ENCODE data around the gene PACS2.

DNA sequence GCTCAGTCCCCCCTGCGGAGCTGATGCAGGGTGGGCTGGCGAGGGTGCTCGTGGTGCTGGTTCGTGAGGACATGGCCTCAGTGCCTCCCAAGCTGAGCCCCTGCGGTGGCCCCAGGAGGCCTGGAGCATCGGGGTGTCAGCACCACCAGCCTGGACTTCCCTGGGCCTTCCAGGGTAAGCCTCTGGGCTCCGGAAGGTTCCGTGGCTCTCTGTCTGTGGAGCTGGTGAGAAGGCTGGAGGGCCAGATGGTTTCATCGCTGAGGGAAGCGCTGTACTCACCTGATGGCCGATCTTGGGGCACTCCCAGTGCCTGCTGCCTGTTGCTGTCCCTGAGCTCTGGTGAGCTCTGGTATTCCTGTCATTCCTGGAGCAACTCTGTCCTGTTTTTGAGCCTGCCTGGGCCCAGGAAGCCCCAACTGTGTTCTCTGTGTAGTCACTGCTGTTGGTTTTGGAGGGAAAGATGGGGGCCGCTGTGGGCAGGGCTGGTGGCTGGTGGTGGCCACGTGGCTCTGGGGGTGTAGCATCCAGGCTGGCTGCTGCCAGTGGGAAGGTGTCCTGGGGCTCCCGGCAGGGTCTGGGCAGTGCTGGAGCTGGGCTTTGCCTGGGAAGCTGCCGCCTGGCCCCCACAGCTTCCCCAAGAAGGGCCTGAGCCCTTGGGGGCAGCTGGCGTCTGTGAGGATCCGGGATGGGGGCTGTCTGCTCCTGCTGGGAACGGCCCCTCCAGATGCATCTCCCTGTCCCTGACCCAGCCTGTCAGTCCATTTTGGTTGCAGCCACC, 123.4 kb downstream of the PACS2 start:
- TF ChIP-seq ZFP3 (CRISPR knock-in tag; IDR thresholded peaks at IDR 0.05) (no peak), ZC3H10 (CRISPR knock-in tag; IDR thresholded peaks at IDR 0.05) (no peak), PATZ1 (CRISPR knock-in tag; IDR thresholded peaks at IDR 0.05; ENCODE audit: borderline replicate concordance) (no peak)
